Ishikawa (cell line): ENCODE data around the gene SCAMP1.

ENCODE experiments used
- CEBPB ChIP-seq: IDR thresholded peaks from 2 replicates; pipeline ENCODE4 v1.6.1; 2012
- EP300 ChIP-seq: IDR thresholded peaks from 2 replicates; pipeline ENCODE4 v1.6.1; 2012; ENCODE audit warnings: borderline replicate concordance
- RAD21 ChIP-seq: IDR thresholded peaks from 2 replicates; pipeline ENCODE4 v1.6.1; 2012; ENCODE audit warnings: low read depth
- TCF12 ChIP-seq: IDR thresholded peaks from 2 replicates; pipeline ENCODE4 v1.6.1; 2012; ENCODE audit warnings: low read depth
- TEAD4 ChIP-seq: IDR thresholded peaks from 2 replicates; pipeline ENCODE4 v1.6.1; 2012
- YY1 ChIP-seq: IDR thresholded peaks from 2 replicates; pipeline ENCODE4 v1.6.1; 2012; ENCODE audit warnings: low read depth
- TF ChIP-seq, protein P1 (sequence below): IDR thresholded peaks from 2 replicates; pipeline ENCODE4 v1.6.1; 2012

DNA sequence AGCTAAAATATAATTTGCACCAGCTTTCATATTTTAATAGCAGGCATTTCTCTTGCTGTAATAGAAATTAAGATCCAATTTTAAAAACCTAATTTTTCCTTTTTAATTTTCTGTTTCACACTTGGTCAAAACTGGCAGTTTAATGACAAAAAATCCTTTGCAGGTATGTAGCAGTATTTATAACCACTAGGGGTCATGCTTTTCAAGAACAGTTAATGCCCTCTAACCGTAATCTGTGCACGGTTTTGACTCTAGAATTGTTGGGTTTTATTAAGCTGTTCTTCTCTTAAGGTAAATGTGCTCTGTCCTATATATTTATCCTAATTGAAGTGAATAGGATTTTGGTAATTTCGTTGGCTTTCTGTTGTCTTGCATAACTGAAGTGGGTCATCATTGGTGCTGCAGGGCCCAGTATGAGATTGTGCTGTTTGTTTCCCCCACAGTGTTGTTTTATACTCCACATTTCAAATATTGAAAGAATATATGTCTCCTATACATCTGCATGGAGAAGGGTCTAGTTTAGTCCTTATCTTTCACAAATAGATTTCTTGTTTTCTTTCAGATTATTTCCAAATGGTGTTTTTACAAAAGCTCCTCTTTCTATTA lies 107.4 kb downstream of the SCAMP1 start:
- TF ChIP-seq, protein P1, sequence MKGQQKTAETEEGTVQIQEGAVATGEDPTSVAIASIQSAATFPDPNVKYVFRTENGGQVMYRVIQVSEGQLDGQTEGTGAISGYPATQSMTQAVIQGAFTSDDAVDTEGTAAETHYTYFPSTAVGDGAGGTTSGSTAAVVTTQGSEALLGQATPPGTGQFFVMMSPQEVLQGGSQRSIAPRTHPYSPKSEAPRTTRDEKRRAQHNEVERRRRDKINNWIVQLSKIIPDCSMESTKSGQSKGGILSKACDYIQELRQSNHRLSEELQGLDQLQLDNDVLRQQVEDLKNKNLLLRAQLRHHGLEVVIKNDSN: no peak
- TF ChIP-seq RAD21 (peak; percentile 63), TEAD4 (no peak), EP300 (no peak), CEBPB (no peak), TCF12 (no peak), YY1 (no peak)
